Endothelial cell of umbilical vein (primary cell): ENCODE data around the gene MSL2. TPM values are rescaled to one million over a fixed set of nuclear protein-coding genes. Genes with fewer than 3 reads are reported as not detected.

Experiments used
- BruUV-seq: library from RNA; stranded (reverse); fragments of 400-500 nt; replicated peaks from 2 replicates; lab custom pipeline; 2021; lab: Mats Ljungman, UMichigan
- CTCF ChIA-PET: fragments of 300-600, 350-600 bp; sonication (Branson Sonifier 250); formaldehyde crosslinking; loops from one replicate; lab custom pipeline; 2021; ENCODE audit warnings: antibody characterized with exemption, inconsistent platforms; lab: Charles Lee
- POLR2A ChIA-PET: fragments of 300-600, 350-600 bp; sonication (Branson Sonifier 250); formaldehyde crosslinking; loops from one replicate; lab custom pipeline; 2021; ENCODE audit warnings: antibody characterized with exemption, inconsistent platforms; lab: Charles Lee
- DNase-seq: peaks from one replicate; pipeline ENCODE4 v3.0.0-alpha.2; 2011; ENCODE audit warnings: low read depth, low spot score
- FAIRE-seq: peaks from 2 replicates; lab custom pipeline; 2011; peaks lifted over from hg19 to GRCh38; lab: Jason Lieb, UNC
- H2AFZ ChIP-seq: 2 replicates; pipeline ENCODE4 v1.6.0; 2012; ENCODE audit warnings: low read depth, low read length, control low read depth, inconsistent platforms
- H3K27ac ChIP-seq: 2 replicates; pipeline ENCODE4 v1.5.1; 2011; ENCODE audit warnings: low read depth, mild to moderate bottlenecking, control low read depth, low read length, moderate library complexity; ENCODE audit not compliant: insufficient read depth
- H3K27me3 ChIP-seq, 2 experiments: 2 replicates each; pipeline versions ENCODE4 v1.6.0 to v1.6.1; 2011; ENCODE audit warnings: low read length in 2 of 2, mixed read lengths in 1 of 2; ENCODE audit not compliant: control insufficient read depth in 2 of 2, insufficient read depth in 2 of 2
- H3K36me3 ChIP-seq, 2 experiments: 2 replicates in 1 of 2; 3 replicates in 1 of 2; pipeline ENCODE4 v1.5.1; 2011; ENCODE audit warnings: low read length in 2 of 2, mild to moderate bottlenecking in 1 of 2, moderate library complexity in 1 of 2; ENCODE audit not compliant: control insufficient read depth in 2 of 2, insufficient read depth in 2 of 2; ENCODE audit errors: extremely low read depth in 1 of 2
- H3K4me1 ChIP-seq: 3 replicates; pipeline ENCODE4 v1.5.1; 2011; ENCODE audit warnings: mild to moderate bottlenecking, low read length; ENCODE audit not compliant: control insufficient read depth, insufficient read depth; ENCODE audit errors: extremely low read depth
- H3K4me2 ChIP-seq: 2 replicates; pipeline ENCODE4 v1.6.1; 2011; ENCODE audit warnings: low read length, control low read depth, mixed read lengths; ENCODE audit not compliant: insufficient read depth
- H3K4me3 ChIP-seq, 3 experiments: fragments of 200-600 bp in 1 of 3; sonication (generic), shearing (Covaris generic) in 1 of 3; replicated peaks in 1 of 3; 2 replicates each; pipeline ENCODE4 v1.5.1; 2011 to 2016; ENCODE audit warnings: control low read depth in 3 of 3, low read length in 3 of 3, mild to moderate bottlenecking in 2 of 3, inconsistent platforms in 1 of 3, low read depth in 1 of 3, moderate library complexity in 1 of 3; ENCODE audit not compliant: insufficient read depth in 1 of 3
- H3K79me2 ChIP-seq: 2 replicates; pipeline ENCODE4 v1.6.0; 2012; ENCODE audit warnings: low read length, inconsistent platforms; ENCODE audit not compliant: control insufficient read depth, insufficient read depth
- H3K9ac ChIP-seq: replicated peaks from 2 replicates; pipeline ENCODE3; 2011; ENCODE audit warnings: low read length, control low read depth; ENCODE audit not compliant: insufficient read depth; ENCODE audit errors: extremely low read depth
- H3K9me1 ChIP-seq: replicated peaks from 3 replicates; pipeline ENCODE4 v1.6.0; 2011; ENCODE audit warnings: mild to moderate bottlenecking, low read length; ENCODE audit not compliant: control insufficient read depth, insufficient read depth; ENCODE audit errors: extremely low read depth
- H3K9me3 ChIP-seq: replicated peaks from 2 replicates; pipeline ENCODE4 v1.5.1; 2012; ENCODE audit warnings: low read length, inconsistent platforms; ENCODE audit not compliant: control insufficient read depth, insufficient read depth
- H4K20me1 ChIP-seq: replicated peaks from 2 replicates; pipeline ENCODE3; 2011; ENCODE audit warnings: mild to moderate bottlenecking, low read length; ENCODE audit not compliant: control insufficient read depth, insufficient read depth; ENCODE audit errors: extremely low read depth
- CTCF ChIP-seq, 2 donors: IDR thresholded peaks; 1 replicate in 1 of 2; 2 replicates in 1 of 2; pipeline ENCODE4 v1.5.1; 2011; ENCODE audit warnings: low read length in 2 of 2, mild to moderate bottlenecking in 2 of 2, moderate library complexity in 2 of 2, control low read depth in 1 of 2, inconsistent platforms in 1 of 2, low read depth in 1 of 2; ENCODE audit not compliant: insufficient read depth in 1 of 2; ENCODE audit errors: extremely low read depth in 1 of 2
- EZH2 ChIP-seq: IDR thresholded peaks from 2 replicates; pipeline ENCODE4 v1.6.1; 2012; ENCODE audit warnings: borderline replicate concordance, low read depth, mild to moderate bottlenecking, moderate library complexity, low read length, inconsistent platforms; ENCODE audit not compliant: severe bottlenecking
- FOS ChIP-seq: IDR thresholded peaks from 2 replicates; pipeline ENCODE4 v1.6.1; 2011; ENCODE audit warnings: mild to moderate bottlenecking, low read length, moderate library complexity, borderline replicate concordance; ENCODE audit not compliant: insufficient read depth
- GATA2 ChIP-seq: IDR thresholded peaks from 2 replicates; pipeline ENCODE4 v1.7.0; 2011; ENCODE audit warnings: low read depth, mild to moderate bottlenecking, moderate library complexity, mixed read lengths, low read length; ENCODE audit not compliant: insufficient read length, insufficient read depth
- JUN ChIP-seq: IDR thresholded peaks from 2 replicates; pipeline ENCODE4 v1.6.1; 2011; ENCODE audit warnings: borderline replicate concordance, low read depth; ENCODE audit not compliant: insufficient read length, insufficient read depth
- MAX ChIP-seq: IDR thresholded peaks from 2 replicates; pipeline ENCODE4 v1.6.1; 2011; ENCODE audit not compliant: insufficient read depth, insufficient read length
- MYC ChIP-seq: IDR thresholded peaks from one replicate; pipeline ENCODE4 v1.6.1; 2011; ENCODE audit warnings: mild to moderate bottlenecking, low read depth, low read length
- POLR2A ChIP-seq: IDR thresholded peaks from 2 replicates; pipeline ENCODE4 v1.6.1; 2012; ENCODE audit warnings: low read depth, mild to moderate bottlenecking, control low read depth, low read length
- POLR2AphosphoS5 ChIP-seq: IDR thresholded peaks from 2 replicates; pipeline ENCODE4 v1.6.1; 2012; ENCODE audit warnings: low read depth, mild to moderate bottlenecking, control low read depth, low read length, moderate library complexity; ENCODE audit not compliant: insufficient read depth
- dilution Hi-C: fragments of 300-500 bp; cut with MboI; formaldehyde crosslinking; loops from one replicate; pipeline ENCODE4 v1.15.0; 2019; ENCODE audit warnings: low sequenced_read_pairs; ENCODE audit not compliant: extremely low pct_ligation_motif_present
- intact Hi-C: fragments of 100-400 bp; cut with micrococcal nuclease; formaldehyde crosslinking; loops from one replicate; pipeline ENCODE4 v1.10.0; 2022
- polyA plus RNA-seq, 4 experiments: library from polyadenylated mRNA; depleted of rRNA in 3 of 4; stranded (reverse) in 3 of 4; unstranded in 1 of 4; fragments of >200 nt; gene quantifications; 2 replicates each; pipeline versions ENCODE4 v1.2.1 to v1.2.3, GENCODE V29; 2011 to 2012; ENCODE audit warnings: missing spikeins in 1 of 4
- total RNA-seq: library from RNA; stranded (reverse); gene quantifications from 2 replicates; pipeline ENCODE4 v1.2.3, GENCODE V29; 2021

MSL2 gene
- total and polyA plus RNA-seq, 2 donors (not counting 3 experiments of a cell fraction or from before 2014, with no cell fraction given) = 6.7 to 21.9 TPM

GRCh38 chr3:136142592-136142991 is 53.5 kb downstream of the MSL2 start:
- H3K9me3 ChIP-seq = no peaks in the 10 kb centered on the region
- H3K9me1 ChIP-seq = no peaks in the 10 kb centered on the region
- ChIA-PET CTCF (interaction anchor here (0.8 to 1.2 kb wide), 2 partner anchors 8 to 248 kb away, joined by 3 read pairs; no protein-coding TSS in a partner anchor), POLR2A (interaction anchor here (1.0 kb wide), 1 partner anchor 53 kb away, joined by 4 read pairs; the partner anchor contains the start of gene MSL2)
- intact Hi-C loops (loop anchor here (1.0 to 5.0 kb wide), 3 partner anchors 53 to 610 kb away; partner anchors contain the start of genes PCCB and STAG1), dilution Hi-C loops (no loop called here)
- H3K27me3 ChIP-seq = no peaks in the 10 kb centered on the region
- no TSS peak for BruUV-seq
- peaks cover 4% of the 10 kb centered on the region for H4K20me1 ChIP-seq
- no peak overlapping the region for H3K4me3 ChIP-seq
- no peak overlapping the region for H2AFZ ChIP-seq
- peak overlapping the region; percentile 30 for H3K9ac ChIP-seq
- H3K27ac ChIP-seq = peak overlapping the region; percentile 81
- FAIRE-seq (peak; percentile 93), DNase-seq (peak; percentile 87)
- TF ChIP-seq EZH2 (no peak), POLR2AphosphoS5 (peak; percentile 8), GATA2 (no peak), MYC (no peak), JUN (peak; percentile 96), CTCF (IDR thresholded peaks at IDR 0.05; ENCODE audit: extremely low read depth in 1 of 2, insufficient read depth in 1 of 2, low read depth in 1 of 2, low read length in 2 of 2) (no peak), FOS (peak; percentile 89), MAX (no peak), POLR2A (no peak)
- peaks cover 7% of the 10 kb centered on the region for H3K79me2 ChIP-seq
- peaks cover 0 to 2% of the 10 kb centered on the region in 2 experiments for H3K36me3 ChIP-seq
- peak overlapping the region; percentile 4 for H3K4me2 ChIP-seq
- peaks cover 18% of the 10 kb centered on the region for H3K4me1 ChIP-seq
